Keratinocyte (primary cell): Measurements from ENCODE around the gene FMNL2.

Experiments used
- EZH2 ChIP-seq: IDR thresholded peaks from one replicate; pipeline ENCODE4 v1.6.1; 2012; ENCODE audit warnings: inconsistent platforms, mild to moderate bottlenecking, low read length, moderate library complexity
- TF ChIP-seq, protein P1 (sequence below), 3 experiments: IDR thresholded peaks in 1 of 3; conservative IDR thresholded peaks in 1 of 3; optimal IDR thresholded peaks in 1 of 3; 2 replicates in 2 of 3; 3 replicates in 1 of 3; pipeline versions ENCODE3 to v1.5.1; 2011; ENCODE audit warnings: low read length in 3 of 3, mild to moderate bottlenecking in 3 of 3, moderate library complexity in 2 of 3, control low read depth in 1 of 3, inconsistent platforms in 1 of 3; ENCODE audit not compliant: insufficient read depth in 2 of 3; ENCODE audit errors: extremely low read depth in 1 of 3

DNA sequence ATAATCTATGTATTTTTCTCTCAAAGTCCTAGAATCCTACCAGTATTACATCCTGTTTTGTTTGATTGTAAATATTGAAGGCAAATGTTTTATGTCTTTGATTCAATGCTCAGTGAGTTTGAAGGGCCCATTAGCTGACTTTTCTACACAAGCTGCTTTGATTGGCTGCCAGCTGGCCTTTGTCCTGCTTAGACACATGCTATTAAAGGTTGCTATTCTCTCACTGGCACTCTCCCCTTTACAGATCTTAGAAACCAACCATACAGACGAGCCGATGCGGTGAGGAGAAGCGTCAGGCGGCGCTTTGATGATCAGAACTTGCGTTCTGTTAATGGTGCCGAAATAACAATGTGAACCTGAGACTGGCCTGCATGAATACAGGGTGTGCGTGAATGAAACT lies 312.6 kb downstream of the FMNL2 start:
- TF ChIP-seq, protein P1, sequence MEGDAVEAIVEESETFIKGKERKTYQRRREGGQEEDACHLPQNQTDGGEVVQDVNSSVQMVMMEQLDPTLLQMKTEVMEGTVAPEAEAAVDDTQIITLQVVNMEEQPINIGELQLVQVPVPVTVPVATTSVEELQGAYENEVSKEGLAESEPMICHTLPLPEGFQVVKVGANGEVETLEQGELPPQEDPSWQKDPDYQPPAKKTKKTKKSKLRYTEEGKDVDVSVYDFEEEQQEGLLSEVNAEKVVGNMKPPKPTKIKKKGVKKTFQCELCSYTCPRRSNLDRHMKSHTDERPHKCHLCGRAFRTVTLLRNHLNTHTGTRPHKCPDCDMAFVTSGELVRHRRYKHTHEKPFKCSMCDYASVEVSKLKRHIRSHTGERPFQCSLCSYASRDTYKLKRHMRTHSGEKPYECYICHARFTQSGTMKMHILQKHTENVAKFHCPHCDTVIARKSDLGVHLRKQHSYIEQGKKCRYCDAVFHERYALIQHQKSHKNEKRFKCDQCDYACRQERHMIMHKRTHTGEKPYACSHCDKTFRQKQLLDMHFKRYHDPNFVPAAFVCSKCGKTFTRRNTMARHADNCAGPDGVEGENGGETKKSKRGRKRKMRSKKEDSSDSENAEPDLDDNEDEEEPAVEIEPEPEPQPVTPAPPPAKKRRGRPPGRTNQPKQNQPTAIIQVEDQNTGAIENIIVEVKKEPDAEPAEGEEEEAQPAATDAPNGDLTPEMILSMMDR (optimal IDR thresholded peaks at IDR 0.05 in 1 of 3, IDR thresholded peaks at IDR 0.05 in 1 of 3, conservative IDR thresholded peaks at IDR 0.05 in 1 of 3; ENCODE audit: extremely low read depth in 1 of 3, insufficient read depth in 2 of 3, low read length in 3 of 3): no peak
- no peak for TF ChIP-seq EZH2
